Measurements from ENCODE around the gene MAFG. TPM values are rescaled to one million over a fixed set of nuclear protein-coding genes. Genes with fewer than 3 reads are reported as not detected.

The MAFG gene
- total and polyA plus RNA-seq, 2 of the 13 experiments (the other 11 are each of a cell fraction or from before 2014, with no cell fraction given): 14.5 to 20.0 TPM

DNA sequence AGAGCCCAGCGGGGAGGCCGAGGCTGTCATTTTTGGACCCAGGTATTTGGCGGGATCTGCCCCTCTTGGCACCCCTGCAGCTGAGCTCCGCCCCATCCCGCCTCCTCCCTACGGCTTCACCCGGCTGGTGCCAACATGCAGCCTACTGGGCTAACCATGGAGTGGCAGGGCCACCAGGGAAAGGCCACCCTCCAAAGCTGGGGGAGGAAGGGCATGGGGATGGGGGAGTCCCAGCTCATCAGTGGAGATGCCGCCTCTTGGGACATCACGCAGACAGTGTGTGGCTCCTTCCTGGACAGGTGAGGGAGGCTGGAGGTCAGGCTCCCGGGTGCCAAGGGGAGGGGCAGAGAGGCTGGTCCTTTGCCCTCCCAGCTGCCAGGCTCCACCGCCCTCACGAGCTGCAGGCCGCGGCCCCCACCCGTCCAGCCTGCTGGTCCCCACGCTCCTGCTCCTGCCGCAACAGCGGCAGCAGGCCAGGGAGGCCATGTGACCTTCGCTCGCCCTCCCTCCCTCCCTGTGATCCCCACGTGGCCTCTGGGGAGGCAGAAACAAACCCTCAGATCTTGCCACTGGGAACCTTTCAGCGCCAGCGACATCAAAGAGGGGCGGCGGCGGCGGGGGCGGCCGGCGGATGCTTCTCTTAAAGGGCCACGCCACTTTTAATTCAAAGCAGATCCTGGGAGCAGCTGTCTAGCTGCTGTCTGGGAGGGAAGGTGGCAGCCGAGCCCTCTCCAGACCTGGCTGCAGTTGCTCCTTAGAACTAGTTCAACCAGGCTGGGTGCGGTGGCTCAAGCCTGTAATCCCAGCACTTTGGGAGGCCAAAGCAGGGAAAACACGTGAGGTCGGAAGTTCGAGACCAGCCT, 40.2 kb upstream of the MAFG start (continued):
- TF ChIP-seq, protein P1, sequence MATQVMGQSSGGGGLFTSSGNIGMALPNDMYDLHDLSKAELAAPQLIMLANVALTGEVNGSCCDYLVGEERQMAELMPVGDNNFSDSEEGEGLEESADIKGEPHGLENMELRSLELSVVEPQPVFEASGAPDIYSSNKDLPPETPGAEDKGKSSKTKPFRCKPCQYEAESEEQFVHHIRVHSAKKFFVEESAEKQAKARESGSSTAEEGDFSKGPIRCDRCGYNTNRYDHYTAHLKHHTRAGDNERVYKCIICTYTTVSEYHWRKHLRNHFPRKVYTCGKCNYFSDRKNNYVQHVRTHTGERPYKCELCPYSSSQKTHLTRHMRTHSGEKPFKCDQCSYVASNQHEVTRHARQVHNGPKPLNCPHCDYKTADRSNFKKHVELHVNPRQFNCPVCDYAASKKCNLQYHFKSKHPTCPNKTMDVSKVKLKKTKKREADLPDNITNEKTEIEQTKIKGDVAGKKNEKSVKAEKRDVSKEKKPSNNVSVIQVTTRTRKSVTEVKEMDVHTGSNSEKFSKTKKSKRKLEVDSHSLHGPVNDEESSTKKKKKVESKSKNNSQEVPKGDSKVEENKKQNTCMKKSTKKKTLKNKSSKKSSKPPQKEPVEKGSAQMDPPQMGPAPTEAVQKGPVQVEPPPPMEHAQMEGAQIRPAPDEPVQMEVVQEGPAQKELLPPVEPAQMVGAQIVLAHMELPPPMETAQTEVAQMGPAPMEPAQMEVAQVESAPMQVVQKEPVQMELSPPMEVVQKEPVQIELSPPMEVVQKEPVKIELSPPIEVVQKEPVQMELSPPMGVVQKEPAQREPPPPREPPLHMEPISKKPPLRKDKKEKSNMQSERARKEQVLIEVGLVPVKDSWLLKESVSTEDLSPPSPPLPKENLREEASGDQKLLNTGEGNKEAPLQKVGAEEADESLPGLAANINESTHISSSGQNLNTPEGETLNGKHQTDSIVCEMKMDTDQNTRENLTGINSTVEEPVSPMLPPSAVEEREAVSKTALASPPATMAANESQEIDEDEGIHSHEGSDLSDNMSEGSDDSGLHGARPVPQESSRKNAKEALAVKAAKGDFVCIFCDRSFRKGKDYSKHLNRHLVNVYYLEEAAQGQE (IDR thresholded peaks at IDR 0.05; ENCODE audit: borderline replicate concordance in 1 of 2, low read depth in 1 of 2, low read length in 2 of 2): peak in 1 of 2 experiments; percentile 4; a peak in 1 of 4 replicates
- TF ChIP-seq IRF2 (CRISPR knock-in tag; IDR thresholded peaks at IDR 0.05) (peak; percentile 76), FOXA3 (CRISPR knock-in tag; IDR thresholded peaks at IDR 0.05) (peak; percentile 68; the same call in 1 of the 2 replicates), ZNF10 (CRISPR knock-in tag; IDR thresholded peaks at IDR 0.05; ENCODE audit: borderline replicate concordance, low read depth) (no peak), ARNTL (CRISPR knock-in tag; IDR thresholded peaks at IDR 0.05) (peak; percentile 100), HNRNPL (IDR thresholded peaks at IDR 0.05; ENCODE audit: low read depth, low read length) (peak; percentile 99), KLF11 (CRISPR knock-in tag; IDR thresholded peaks at IDR 0.05) (peak; percentile 95), ZNF552 (CRISPR knock-in tag; IDR thresholded peaks at IDR 0.05; ENCODE audit: borderline replicate concordance) (no peak; the same call in 1 of the 2 replicates), KMT2B (CRISPR knock-in tag; IDR thresholded peaks at IDR 0.05) (peak; percentile 39; the same call in 1 of the 2 replicates), ZBTB7A (CRISPR knock-in tag; IDR thresholded peaks at IDR 0.05) (peak; percentile 93), ZNF546 (CRISPR knock-in tag; conservative IDR thresholded peaks at IDR 0.05) (no peak; the same call in 1 of the 2 replicates), TCF7L2 (IDR thresholded peaks at IDR 0.05; ENCODE audit: low read depth, low read length) (peak; percentile 75), ATF1 (CRISPR knock-in tag; IDR thresholded peaks at IDR 0.05) (no peak), TBX3 (IDR thresholded peaks at IDR 0.05; ENCODE audit: borderline replicate concordance) (peak; percentile 43; the same call in 1 of the 2 replicates), PLRG1 (conservative IDR thresholded peaks at IDR 0.05) (no peak), MAFF (IDR thresholded peaks at IDR 0.05; ENCODE audit: low read depth, low read length) (no peak), XBP1 (CRISPR knock-in tag; IDR thresholded peaks at IDR 0.05) (no peak)
- TF ChIP-seq, protein P2, sequence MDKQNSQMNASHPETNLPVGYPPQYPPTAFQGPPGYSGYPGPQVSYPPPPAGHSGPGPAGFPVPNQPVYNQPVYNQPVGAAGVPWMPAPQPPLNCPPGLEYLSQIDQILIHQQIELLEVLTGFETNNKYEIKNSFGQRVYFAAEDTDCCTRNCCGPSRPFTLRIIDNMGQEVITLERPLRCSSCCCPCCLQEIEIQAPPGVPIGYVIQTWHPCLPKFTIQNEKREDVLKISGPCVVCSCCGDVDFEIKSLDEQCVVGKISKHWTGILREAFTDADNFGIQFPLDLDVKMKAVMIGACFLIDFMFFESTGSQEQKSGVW (CRISPR knock-in tag; IDR thresholded peaks at IDR 0.05; ENCODE audit: borderline replicate concordance): no peak
- TF ChIP-seq, protein P3, sequence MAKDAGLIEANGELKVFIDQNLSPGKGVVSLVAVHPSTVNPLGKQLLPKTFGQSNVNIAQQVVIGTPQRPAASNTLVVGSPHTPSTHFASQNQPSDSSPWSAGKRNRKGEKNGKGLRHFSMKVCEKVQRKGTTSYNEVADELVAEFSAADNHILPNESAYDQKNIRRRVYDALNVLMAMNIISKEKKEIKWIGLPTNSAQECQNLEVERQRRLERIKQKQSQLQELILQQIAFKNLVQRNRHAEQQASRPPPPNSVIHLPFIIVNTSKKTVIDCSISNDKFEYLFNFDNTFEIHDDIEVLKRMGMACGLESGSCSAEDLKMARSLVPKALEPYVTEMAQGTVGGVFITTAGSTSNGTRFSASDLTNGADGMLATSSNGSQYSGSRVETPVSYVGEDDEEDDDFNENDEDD (CRISPR knock-in tag; IDR thresholded peaks at IDR 0.05; ENCODE audit: borderline replicate concordance): peak; percentile 92
- TF ChIP-seq, protein P4, sequence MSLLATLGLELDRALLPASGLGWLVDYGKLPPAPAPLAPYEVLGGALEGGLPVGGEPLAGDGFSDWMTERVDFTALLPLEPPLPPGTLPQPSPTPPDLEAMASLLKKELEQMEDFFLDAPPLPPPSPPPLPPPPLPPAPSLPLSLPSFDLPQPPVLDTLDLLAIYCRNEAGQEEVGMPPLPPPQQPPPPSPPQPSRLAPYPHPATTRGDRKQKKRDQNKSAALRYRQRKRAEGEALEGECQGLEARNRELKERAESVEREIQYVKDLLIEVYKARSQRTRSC (CRISPR knock-in tag; IDR thresholded peaks at IDR 0.05; ENCODE audit: low read depth): peak; percentile 89; the same call in 1 of the 2 replicates
- TF ChIP-seq, protein P5, sequence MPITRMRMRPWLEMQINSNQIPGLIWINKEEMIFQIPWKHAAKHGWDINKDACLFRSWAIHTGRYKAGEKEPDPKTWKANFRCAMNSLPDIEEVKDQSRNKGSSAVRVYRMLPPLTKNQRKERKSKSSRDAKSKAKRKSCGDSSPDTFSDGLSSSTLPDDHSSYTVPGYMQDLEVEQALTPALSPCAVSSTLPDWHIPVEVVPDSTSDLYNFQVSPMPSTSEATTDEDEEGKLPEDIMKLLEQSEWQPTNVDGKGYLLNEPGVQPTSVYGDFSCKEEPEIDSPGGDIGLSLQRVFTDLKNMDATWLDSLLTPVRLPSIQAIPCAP (CRISPR knock-in tag; IDR thresholded peaks at IDR 0.05; ENCODE audit: low read depth): no peak

Measured in HepG2 (cell line).